HG02571 (cell line): ENCODE data around the gene FAM53A.
"Not testable (repeated sequence)": the region's sequence is repeated elsewhere in the genome, so short reads cannot be mapped to it uniquely, and the experiment has no call there.

Experiments used
- ATAC-seq: cut with Tn5 transposase; IDR thresholded peaks from one replicate; pipeline ENCODE4 v1.9.1; 2021; ENCODE audit warnings: mild to moderate bottlenecking, moderate library complexity; ENCODE audit not compliant: unreplicated experiment

The FAM53A gene

GRCh38 chr4:1686440-1687036 lies 2.4 kb upstream of the FAM53A start:
- ATAC-seq, result no peak

DNA sequence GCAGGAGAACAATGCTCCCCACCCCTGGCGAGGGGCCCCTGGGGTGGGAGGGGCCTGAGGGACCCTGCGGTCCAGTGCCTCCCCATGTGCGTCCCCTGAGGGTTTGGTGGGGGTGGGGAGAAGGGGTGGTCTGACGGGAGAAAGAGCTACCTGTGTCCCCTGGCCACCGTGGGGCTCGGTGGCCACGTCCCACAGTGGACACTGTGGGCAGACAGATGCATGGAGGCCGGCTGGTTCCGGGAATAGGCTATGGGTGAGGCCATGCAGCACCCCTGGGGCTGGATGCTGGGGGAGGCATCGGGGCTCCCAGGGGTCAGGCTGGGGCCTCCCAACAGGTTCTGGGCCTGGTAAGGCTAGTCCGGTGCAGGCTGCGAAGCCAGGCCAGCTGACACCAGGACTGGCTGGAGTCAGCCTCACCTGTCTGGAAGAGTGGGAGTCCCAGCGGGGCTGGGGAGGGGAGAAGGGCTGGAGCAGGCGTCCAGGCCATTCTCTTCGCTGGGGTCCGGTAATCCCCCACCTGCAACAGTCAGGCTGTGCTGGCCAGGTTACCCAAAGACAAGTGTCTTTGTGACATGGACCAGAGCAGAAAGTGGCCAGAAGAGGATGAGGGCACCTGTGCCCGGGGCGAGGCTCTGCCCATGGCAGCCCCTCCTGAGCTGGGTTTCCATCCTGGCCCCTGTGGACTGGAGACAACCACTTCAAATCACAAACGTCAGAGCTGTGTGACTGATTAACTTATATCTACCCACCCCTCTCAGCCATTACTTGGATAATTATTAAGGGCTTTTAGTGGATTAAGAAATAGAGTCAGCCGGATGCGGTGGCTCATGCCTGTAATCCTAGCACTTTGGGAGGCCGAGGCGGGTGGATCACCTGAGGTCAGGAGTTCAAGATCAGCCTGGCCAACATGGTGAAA lies 1.4 kb upstream of the FAM53A start:
- ATAC-seq, result no peak

GRCh38 chr4:1684506-1685234 lies 557 bp upstream of the FAM53A start:
- ATAC-seq, result peak; percentile 12

GRCh38 chr4:1683261-1683735 lies 815 bp downstream of the FAM53A start:
- no peak for ATAC-seq

- ATAC-seq, result no peak
Observed at GRCh38 chr4:1682860-1683259, 1.3 kb downstream of the FAM53A start.

DNA sequence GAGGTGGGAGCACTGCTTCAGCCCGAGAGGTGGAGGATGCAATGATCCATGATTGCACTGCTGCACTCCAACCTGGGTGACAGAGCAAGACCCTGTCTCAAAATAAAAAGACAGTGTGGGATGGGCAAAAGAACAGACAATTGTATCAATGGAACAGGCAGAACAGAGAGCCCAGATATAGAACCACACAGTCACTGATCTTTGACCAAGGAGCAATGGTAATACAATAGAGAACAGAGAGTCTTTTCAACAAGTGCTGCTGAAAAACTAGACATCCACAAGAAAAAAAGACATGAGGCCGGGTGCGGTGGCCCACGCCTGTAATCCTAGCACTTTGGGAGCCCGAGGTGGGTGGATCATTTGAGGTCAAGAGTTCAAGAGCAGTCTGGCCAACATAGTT lies 5.9 kb downstream of the FAM53A start:
- ATAC-seq, result no peak

DNA sequence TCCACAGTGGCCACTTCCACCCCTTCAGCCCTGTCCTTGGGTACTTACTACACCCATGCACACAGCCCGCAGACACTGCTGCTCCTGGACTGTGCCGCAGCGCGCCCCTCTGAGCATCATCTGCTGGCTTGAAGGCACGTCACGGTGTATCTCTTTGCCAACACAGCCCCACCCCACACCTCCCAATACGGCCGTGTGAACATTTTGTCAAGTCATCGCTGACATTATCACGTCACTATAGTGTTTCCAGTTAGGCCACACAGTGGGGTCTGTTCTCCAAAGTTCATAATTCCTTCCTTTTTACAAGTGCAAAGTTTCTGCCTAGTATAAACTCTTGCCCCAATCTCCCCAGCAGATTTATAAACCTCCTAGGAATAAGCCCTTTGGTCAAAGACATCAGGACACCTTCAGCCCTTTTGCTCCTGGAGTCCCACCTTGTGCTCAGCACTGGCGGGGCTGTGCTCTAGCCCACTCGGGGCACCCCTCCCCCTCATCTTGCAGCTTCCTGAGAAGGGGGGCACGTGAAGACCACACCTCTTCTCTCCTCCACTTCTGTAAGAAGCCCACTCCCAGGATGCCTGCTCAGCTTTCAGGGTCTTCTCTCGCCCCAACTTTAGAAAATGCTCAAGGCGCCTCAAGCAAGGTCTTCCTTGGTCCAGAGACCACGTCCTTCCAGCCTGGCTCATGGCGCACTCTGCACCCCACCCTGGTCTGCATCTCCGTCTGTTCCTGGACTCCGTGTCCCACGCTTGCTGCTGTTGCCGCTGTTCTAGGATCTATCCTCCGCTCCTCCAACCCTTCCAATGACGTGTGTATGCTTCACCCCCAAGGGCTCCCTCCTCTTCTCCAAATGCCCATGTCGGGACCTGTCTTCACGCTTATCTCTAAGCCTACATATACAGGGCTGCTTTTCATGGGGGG lies 7.2 kb downstream of the FAM53A start:
- no peak for ATAC-seq

- ATAC-seq, result no peak
Observed at GRCh38 chr4:1675802-1676137, 8.3 kb downstream of the FAM53A start.

- ATAC-seq, result no peak
Observed at GRCh38 chr4:1675136-1675801, 8.8 kb downstream of the FAM53A start.

GRCh38 chr4:1674682-1675081 lies 9.4 kb downstream of the FAM53A start:
- no peak for ATAC-seq

GRCh38 chr4:1673671-1674070 lies 10.4 kb downstream of the FAM53A start:
- ATAC-seq, result no peak

DNA sequence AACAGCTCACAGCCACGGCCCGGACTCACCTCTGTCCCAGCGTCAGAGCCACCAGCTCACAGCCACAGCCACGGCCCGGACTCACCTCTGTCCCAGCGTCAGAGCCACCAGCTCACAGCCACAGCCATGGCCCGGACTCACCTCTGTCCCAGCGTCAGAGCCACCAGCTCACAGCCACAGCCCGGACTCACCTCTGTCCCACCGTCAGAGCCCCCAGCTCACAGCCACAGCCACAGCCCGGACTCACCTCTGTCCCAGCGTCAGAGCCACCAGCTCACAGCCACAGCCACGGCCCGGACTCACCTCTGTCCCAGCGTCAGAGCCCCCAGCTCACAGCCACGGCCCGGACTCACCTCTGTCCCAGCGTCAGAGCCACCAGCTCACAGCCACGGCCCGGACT lies 13.1 kb downstream of the FAM53A start:
- not testable (repeated sequence) for ATAC-seq

GRCh38 chr4:1670279-1670678 lies 13.8 kb downstream of the FAM53A start:
- ATAC-seq, result no peak

DNA sequence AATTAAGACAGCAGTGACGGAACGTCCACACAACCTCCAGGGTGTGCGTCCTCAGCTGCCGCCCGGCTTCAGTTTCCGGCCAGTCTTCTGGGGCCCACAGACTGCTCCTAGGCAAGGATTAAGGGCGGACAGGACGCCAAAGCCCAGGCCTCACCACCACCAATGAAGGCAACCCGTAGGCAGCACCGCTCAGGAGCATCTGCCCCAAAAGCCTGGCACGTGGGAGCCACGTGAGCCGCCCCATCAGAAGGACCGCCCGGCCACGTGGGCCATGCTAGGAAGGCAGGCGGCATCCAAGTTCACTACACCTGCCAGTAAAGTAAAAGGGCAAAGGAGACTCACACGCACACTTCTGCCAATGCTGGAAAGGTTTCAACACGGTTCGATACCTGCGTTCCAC lies 14.3 kb downstream of the FAM53A start:
- ATAC-seq, result no peak

DNA sequence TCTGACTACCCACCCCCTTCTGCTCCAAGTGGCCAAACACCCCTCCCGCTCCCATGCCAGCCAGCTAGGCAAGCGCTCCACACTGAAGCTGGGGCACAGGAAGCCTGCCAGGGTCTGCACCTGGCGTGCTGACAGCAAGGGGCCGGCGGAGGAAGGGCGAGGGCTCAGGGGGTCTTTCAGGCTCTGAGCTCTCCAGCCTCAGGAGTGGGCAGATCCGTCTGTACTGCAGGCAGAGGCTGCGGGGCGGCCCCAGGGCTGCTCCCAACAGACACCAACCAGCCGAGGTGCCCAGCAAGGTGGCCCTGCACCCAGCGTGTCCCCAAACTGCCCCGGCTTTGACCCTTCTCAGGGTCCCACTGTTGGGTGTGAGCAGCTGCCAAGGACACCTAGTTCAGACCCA lies 14.8 kb downstream of the FAM53A start:
- no peak for ATAC-seq

GRCh38 chr4:1668488-1668840 lies 15.6 kb downstream of the FAM53A start:
- no peak for ATAC-seq

DNA sequence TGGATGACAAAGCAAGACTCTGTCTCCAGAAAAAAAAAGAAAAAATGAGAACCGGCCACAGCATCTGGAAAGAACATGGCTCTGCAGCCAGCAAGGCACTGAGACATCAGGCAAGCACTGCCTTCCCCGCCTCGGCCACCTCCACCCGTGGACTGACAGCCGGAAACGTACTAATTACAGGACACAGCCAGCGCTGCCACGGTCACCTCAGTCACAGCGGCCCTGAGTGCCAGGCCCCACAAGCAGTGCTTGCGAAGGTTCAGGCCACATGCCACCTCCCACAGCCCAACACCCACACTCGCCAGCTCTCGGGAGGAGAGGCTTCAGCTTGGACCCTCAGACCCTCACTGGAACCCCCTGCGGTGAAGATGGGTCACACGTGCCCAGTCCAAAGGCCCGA lies 16.8 kb downstream of the FAM53A start:
- ATAC-seq, result no peak

DNA sequence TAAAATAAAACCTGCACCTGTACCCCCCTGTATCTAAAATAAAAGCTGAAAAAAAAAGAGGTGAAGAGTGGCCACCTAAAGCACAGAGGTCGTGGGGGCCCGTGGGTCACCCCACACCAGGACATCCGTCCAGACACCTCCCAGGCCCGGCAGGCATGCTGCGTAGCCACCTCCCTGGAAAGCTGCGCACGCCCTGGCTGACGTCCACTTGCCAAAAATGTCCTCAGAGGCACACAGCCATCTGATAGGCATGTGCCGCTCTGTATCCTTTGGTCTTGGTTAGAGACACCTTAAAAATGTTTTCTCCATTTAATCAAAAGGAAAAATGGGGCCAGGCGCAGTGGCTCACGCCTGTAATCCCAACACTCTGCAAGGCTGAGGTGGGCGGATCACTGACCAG lies 17.7 kb downstream of the FAM53A start:
- no peak for ATAC-seq

- no peak for ATAC-seq
Observed at GRCh38 chr4:1664141-1664540, 20.0 kb downstream of the FAM53A start.

- no peak for ATAC-seq
Observed at GRCh38 chr4:1663549-1663948, 20.6 kb downstream of the FAM53A start.
